Hepatic stellate cell (primary cell): ENCODE results near the gene TRRAP.
A peak's percentile ranks its signal among the peaks of the same experiment; 100 is the strongest.
"Not testable (repeated sequence)": the region's sequence is repeated elsewhere in the genome, so short reads cannot be mapped to it uniquely, and the experiment has no call there.

Experiments
- DNase-seq: peaks from one replicate; pipeline ENCODE4 v3.0.0; 2011; ENCODE audit warnings: low spot score

TRRAP gene

DNA sequence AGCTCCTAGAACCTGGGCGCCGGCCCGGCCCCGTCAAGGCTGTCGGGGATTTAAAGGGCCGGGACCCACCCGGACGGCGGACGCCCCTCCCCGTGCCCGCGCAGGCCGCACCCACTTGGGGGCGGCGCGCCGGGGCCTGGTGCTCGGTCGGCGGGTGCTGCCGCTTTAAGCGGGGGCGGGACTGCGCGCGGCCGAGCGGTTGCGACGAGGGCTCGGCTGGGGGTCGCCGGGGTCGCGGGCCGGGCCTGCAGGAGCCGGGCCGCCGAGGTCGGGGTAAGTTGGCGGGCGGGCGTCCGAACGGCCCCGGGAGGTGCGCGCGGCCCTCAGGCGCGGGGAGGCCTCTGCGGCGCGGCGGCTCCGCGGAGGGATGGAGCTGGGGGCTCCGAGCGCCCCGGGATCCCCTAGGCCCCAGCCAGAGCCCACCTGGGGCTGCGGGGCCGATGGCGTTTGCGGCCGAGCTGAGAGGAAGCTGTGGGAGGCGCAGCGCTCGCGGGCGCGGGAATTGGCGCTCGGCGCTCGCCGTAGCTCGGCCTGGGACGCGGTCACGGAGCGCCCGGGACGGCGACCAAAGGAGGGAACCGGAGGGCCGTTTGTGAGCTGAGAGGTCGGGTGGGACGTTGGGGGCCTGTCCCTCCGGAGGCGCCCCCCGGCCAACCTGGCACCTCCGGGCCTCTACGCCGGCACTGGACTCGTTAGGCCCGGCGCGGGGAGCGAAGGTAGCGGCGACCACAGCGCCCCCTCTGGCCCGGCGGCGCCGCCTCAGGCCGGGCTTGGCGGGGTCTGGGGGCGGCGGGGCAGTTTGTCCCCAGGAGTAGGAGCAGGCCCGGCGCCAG is at the start of gene TRRAP:
Gene TRRAP, plus strand, starts transcription at position 168 of the 833 bp plus-strand sequence. CDS start 2,619 bp downstream, outside the sequence.
- peak; percentile 77 for DNase-seq

DNA sequence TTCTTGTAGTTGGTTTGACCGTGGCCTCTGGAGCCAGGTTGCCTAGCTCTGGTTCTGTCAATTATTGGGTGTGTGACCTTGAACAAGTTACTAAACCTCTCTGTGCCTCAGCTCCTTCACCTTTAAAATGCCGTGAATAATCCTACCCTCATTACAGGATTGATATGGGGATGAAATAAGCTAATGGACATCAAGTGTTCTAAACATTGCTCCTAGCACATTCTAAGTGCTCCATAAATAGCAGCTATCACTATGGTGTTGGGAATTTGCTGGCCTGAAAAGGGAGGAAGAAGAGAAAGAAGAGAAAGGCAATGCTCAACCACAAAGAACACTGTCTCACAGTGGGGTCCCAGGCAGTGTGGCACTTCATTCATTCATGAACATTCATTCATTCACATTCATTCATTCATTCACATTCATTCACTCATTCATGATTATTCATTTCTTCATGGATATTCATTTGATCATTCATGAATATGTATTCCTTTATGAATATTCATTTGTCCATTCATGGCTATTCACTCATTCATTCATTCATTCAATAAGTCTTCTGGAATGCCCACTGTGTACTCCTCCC is 47.3 kb upstream of the TRRAP start:
- DNase-seq = no peak

DNA sequence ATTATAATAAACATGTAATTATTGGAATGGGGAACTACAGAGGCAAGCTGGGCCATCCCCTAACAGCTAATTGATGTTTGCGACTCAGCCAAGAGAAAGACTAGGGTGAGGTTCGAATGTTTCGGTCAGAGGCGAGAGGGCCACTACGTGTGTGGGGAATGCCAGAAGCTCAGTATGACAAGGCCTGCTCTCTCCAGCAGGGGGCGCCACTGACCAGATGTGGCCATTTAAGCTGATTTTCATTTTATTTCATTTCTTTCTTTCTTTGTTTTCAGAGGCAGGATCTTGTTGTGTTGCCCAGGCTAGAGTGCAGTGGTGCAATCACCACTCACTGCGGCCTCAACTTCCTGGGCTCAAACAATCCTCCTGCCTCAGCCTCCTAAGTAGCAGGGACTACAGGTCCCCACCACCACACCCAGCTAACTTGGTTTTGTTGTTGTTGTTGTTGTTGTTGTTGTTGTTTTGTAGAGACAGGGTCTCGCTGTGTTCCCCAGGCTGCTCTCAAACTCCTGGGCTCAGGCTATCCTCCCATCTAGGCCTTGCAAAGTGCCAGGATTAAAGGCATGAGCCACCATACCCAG is 46.6 kb upstream of the TRRAP start:
- DNase-seq = peak; percentile 31

DNA sequence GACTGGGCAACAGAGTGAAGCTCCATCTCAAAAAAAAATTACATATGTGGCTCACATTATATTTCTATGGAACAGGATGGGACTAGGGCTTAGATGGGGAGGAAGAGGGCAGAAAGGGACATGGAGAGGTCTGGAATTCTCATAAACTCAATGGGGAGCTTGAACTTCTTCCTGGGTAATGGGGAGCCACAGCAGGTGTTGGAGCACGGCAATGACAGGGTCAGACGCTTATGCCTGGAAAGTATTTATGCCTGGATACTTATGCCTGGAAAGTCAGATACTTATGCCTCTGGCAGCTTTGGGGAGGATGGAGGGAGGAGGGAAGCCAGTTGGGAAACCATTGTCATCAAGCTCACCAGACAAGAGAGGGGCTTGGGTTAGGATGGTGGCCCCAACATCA is 45.3 kb upstream of the TRRAP start:
- no peak for DNase-seq

GRCh38 chr7:98834949-98835348 is 43.4 kb upstream of the TRRAP start:
- no peak for DNase-seq

DNA sequence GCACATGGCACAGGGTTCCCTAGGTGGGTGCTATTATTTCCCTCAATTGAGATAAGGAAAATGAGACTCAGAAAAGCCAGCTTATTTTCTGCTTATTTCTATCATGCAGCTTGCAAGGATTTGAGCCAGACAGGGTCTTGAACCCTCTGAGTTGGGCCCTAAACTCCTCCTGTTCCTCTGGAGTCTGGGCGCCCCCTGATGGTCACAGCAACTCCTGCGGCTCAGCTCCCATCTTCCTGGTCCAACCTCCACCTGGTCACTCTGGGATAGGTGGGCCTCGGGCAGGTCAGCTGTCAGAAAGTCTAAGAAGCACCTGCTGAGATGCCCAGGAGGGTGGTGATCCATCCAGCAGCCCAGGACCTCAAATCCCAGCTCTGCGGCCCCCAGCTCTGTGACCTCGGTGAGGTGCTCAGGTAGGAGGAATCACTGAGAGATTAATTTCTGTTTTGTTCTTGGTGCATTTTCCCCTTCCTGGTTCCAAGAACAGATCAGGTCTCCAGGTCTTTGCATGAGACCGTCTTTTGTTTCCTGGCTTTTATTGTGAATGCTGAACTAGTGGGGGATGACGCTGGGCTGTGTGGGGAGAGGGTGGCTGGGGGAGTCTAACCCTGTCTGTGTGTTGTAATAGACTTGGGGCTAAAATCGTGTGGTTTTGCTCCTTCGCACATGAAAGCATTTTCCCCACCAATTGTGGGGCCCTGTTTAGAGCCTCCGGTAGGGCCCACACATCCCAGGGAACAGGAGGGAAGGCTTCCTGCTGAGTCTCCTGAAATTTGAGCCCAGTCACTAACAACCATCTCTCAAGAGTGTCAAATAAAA is 41.3 kb upstream of the TRRAP start:
- no peak for DNase-seq

DNA sequence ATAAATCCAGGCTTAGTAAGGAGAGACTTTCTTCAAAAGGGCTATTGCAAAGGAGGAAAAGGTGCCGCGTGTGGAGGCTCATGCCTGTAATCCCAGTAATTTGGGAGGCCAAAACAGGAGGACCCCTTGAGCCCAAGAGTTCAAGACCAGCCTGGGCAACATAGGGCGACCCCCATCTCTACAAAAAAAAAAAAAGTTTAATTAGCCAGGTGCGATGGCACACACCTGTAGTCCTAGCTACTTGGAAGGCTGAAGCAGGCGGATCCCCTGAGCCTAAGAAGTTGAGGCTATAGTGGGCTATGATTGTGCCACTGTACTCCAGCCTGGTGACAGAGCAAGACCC is 40.7 kb upstream of the TRRAP start:
- no peak for DNase-seq

GRCh38 chr7:98840096-98840495 is 38.2 kb upstream of the TRRAP start:
- DNase-seq = no peak

GRCh38 chr7:98840722-98841121 is 37.6 kb upstream of the TRRAP start:
- no peak for DNase-seq

DNA sequence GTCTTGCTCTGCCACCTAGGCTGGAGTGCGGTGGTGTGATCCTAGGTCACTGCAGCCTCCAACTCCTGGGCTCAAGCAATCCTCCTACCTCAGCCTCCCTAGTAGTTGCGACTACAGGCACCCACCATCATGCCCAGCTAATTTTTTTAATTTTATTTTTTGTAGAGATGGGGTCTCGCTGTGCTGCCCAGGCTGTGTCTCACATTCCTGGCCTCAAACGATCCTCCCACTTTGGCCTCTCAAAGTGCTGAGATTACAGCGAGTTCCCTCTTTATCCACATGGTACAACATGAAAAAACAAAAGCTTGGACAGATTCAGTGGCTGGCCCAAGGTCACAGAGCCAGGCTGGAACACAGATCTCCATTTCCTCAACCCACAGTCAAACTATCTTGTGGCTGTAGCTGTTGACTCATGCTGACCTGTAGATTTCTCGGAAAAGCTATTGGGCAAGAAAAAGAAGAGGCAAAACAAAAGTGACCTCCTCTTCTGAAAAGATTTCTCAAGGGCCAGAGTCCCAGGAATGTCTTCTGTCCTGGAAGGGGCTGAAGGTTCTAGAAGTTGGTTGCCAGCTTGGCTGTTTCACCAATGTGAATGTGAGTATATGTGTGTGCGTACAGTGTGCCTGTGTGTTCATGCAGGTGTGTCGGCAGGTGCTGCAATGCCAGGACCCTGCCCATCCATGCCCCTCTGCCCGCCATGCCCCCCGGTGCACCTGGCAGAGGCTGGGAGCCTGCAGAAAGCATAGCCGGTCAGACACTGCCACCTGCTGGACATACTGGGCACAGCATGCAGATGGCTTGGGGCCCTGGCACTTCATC is 36.9 kb upstream of the TRRAP start:
- peak; percentile 82 for DNase-seq

- not testable (repeated sequence) for DNase-seq
Observed at GRCh38 chr7:98842552-98842951, 35.8 kb upstream of the TRRAP start.

GRCh38 chr7:98848918-98849317 is 29.4 kb upstream of the TRRAP start:
- no peak for DNase-seq

DNA sequence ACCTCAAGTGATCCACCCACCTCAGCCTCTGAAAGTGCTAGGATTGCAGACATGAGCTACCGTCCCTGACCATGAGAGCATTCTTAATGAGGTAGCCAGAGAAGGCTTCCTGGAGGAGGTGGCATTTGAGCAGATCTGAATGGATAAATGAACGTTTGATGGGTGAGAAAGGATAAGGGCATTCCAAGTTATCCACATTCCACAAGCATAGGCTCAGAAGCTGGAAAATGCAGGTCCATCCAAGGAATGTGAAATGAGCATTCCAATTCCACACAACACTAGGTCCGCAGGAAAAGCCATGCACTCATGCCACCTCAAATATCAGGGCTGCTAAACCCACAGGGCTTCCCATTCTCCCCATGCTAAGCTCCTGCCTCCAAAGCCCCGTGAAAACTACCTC is 25.5 kb upstream of the TRRAP start:
- DNase-seq = peak; percentile 70

- DNase-seq = no peak
Observed at GRCh38 chr7:98855610-98856422, 22.5 kb upstream of the TRRAP start.

DNA sequence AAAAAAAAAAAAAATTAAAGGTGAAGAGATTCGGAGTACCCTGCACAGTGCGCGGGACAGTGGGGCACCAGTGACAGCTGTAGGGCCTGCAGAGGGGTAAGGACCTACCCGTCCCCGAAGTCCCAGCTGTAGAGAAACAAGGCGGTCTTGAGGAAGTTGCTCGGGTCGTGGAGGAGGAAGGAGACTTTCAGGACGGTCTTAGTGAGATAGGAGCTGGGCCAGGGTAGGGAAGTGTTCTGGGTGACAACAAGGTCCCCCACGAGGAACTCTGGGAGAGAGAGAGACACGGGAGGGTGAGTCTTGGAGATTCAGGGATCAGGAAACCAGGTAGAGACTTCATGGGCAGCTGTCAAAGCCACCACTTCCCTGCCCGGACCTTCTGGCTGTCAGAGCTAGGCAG is 18.3 kb upstream of the TRRAP start:
- DNase-seq = no peak

DNA sequence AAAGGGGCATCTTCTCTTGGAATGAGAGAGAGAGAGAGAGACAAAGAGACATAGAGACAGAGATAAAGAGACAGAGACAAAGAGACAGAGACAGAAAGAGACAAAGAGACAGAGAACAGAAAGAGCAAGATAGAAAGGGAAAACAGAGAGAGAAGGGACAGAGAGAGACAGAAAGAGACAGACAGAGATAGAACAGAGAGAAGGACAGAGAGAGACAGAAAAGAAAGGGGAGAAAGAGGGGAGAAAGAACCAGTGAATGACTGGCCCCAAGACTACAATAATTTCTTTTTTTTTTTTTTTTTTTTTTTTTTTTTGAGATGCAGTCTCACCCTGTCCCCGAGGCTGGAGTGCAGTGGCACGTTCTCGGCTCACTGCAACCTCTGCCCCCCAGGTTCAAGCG is 16.1 kb upstream of the TRRAP start:
- DNase-seq = no peak

DNA sequence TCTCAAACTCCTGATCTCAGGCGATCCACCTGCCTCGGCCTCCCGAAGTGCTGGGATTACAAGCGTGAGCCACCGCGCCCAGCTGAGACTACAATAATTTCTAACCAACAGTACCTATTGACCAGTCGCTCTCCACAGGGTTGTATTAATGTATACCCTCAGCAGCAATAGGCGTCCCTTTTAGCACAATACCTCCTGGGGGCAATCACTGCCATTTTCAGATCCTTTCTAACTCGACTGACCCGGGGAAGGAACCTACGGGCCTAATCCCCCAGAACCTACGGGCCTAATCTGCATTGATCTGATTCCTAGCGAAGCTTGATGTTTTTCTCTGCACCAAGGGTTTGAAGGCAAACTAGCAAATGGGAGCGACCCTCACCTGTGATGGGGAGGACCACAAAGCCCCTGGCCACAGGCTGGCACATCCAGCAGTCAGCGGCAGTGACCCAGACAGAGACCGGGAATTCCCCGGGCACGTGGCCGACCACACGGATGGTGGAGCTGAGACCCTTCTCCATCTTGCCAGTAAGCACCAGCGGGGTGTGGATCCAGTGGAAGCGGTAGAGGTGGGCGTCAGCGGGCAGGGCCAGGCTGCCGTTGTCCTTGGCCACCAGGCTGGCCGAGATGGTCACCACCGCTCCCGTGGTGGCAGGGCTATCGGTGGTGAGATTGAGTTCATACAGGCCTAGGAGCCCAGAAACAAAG is 15.5 kb upstream of the TRRAP start:
- no peak for DNase-seq

DNA sequence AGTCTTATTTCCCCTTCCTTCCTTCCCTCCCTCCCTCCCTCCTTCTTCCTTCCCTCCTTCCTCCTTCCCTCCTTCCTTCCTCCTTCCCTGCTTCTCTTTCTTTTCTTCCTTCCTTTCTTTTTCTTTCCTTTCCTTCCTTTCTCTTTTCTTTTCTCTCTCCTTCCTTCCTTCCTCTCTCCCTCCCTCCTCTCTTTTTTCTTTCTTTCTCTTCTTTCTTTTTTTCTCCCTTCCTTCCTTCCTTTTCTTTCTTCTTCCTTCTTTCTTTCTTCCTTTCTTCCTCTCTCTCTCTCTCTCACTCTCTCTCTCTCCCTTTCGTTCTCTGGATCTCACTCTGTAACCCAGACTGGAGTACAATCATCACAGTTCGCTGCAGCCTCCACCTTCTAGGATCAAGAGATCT is 14.7 kb upstream of the TRRAP start:
- DNase-seq = no peak

DNA sequence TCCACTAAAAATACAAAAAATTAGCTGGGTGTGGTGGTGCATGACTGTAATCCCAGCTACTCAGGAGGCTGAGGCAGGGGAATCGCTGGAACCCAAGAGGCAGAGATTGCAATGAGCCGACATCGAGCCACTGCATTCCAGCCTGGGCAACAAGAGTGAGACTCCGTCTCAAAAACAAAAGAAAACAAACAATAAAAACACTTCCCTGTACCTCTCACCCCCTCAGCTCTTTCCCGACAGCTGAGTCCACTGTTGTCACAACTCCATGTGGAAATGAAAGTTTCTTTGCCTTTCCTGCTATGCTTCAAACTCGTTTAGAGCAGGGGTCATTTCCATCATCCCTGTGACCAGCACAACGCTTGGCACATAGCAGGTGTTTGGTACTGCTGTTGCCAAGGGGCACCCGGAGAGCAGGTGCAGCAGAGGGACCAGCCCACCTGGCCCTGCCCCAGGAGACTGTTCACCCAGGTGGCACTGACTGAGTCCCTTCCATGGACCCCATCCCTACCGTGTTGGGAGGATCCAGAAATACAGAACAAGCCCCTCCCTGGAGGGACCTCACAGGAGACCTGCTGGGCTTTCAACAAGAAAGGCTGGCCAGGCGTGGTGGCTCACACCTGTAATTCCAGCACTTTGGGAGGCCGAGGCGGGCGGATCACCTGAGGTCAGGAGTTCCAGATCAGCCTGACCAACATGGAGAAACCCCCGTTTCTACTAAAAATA is 13.4 kb upstream of the TRRAP start:
- DNase-seq = no peak

DNA sequence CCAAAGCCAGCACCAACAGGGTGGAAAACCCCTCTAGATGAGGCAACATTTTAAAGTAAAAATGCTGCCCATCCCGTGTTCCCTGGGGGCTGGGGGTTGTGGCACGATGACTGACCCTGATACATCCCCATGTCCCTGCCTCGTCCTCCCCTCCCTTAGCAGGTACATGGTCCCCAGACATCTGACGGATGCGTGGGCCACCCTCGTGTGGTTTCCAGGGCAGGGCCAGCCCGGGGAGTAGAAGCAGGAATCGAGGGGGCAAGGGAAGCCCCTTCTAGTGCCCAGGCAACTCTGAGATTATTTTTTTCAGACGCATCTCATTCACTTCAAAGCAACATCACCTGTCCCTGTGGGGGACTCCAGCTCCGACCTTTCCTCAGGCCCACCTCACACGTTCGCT is 12.0 kb upstream of the TRRAP start:
- no peak for DNase-seq
